HG03135 (cell line): Measurements from ENCODE around the gene SLBP.
"Not testable (repeated sequence)": the region's sequence is repeated elsewhere in the genome, so short reads cannot be mapped to it uniquely, and the experiment has no call there.

Experiments used
- ATAC-seq: cut with Tn5 transposase; IDR thresholded peaks from one replicate; pipeline ENCODE4 v1.9.1; 2021; ENCODE audit warnings: mild to moderate bottlenecking, moderate library complexity; ENCODE audit not compliant: unreplicated experiment

The SLBP gene

DNA sequence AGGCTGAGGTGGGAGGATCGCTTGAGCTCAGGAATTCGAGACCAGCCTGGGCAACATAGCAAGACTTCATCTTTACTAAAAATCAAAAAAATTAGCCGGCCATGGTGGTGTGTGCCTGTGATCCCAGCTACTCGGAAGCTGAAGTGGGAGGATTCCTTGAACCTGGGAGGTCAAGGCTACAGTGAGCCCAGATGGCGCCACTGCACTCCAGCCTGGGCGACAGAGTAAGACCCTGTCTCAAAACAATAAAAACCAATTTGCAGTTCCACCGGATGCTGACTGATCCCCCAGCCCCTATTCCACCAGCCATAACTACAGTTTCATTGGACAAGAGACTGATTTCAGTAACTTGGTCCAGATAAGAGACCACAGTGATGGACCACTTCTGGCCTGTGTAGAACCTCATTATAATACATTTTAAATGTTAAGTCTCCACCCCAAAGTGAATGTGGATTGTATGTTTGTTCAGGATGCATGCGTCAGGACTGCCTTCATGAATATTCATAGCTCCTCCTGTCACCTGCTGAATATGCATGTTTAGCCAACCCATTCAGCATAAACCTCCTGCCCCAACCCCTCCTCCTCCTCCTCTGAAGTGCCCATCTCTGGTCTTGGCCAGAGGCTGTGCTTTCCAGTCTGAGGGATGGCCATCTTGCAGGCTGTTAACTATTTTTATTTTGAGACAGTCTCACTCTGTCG is 2.3 kb upstream of the SLBP start:
- no peak for ATAC-seq

DNA sequence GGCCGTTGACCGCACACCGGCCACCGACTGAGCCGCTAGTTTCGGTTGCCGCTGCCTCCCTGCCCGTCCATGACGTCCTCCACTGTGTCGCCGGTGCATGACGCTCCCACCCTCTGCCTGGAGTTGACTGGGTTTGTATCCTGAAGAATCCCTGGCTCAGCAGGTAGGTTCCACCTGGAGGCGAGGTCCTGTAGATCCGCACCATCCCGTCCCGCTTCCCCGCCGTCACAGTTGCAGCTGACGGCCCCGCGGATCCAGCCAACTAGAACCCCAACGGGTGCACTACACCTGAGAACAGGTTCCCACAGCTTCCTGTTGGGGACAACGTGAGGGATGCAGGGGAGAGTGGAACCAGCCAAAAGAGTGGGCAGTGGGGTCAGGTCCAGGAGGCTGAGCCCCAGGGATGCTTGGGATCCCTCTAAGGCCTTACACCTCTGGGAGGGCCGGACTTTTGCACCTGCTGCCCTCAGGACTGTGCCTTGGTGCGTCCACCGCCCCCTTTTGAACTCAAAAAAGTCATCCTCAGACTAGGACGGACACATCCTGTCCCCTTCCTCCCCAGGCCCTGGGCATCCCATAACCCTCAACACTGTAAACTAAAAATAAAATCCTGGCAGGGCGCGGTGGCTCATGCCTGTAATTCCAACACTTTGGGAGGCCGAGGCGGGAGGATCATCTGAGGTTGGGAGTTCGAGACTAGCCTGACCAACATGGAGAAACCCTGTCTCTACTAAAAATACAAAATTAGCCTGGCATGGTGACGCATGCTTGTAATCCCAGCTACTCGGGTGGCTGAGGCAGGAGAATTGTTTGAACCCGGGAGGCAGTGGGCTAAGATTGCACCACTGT is 1.1 kb upstream of the SLBP start:
- no peak for ATAC-seq

DNA sequence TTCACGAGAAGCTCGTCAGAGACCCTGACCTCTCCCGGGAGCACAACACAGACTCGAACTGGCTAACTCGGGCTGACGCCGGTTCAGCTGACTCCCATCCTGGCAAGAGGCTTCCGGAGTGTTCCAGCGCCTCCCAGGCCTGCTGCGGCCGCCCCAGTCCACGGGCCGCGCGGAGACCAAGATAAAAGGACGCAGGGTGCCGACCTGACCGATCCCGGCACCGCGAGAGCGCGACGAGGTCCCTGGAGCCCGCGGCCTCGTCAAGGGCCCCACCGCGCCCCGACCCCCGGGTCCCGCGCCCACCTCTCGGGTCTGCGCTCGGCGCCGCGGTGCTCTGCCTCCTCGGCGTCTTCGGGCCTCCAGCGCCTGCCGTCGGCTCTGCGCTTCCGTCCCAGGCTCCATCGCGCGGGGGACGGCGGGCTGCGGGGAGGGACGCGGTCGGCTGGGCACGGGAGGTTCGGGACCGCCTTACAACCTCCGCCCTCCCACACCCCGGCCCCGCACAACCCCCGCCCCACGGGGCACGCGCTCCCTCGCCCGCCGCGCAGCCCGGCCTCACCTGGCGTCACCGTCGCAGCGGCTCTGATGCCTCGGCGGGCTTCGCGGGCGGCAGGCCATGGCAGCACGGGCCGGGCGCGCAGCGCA is 426 bp downstream of the SLBP start:
- ATAC-seq: peak; percentile 14

DNA sequence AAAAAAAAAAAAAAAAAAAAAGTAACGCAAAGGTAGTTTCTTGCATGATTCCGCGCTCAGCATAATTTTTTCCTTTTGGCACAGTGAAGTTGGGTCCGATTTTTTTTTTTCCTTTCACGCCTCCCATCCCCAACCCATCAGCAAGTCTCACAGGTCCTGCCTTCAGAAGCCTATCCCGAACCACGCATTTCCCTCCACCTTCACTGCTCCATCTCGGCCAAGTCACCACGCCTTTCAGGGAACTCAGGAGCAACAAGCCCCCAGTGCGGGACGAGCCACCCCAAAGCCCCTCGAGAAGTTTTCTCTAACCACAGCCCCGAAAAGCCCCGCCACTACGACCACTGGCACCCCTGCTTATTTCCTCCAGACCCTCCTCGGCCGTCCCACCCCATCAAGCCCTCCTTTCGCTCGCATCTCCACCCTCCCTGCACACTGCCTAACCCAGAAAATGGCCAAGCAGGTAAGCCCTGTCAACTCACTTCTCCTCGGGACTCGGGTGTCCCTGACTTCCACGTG is 1.0 kb downstream of the SLBP start:
- ATAC-seq: no peak

DNA sequence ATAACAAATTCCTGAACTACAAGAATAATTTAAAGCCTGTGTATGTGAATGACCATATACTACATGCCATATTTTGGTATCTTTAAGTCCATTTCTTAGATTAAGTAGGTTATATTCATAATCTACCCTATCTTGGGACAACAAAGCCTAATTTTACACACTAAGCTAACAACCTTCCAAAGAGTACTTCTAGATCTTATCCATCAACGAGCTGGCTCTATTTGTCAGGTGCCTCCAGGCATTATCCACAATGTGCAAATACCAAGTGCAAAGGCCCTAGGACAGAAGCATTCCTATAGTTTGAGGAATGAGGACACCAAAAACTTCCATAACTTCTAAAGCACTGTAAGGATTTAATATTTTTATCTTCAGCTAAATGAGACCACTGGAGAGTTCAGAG is 3.5 kb downstream of the SLBP start:
- ATAC-seq: no peak

DNA sequence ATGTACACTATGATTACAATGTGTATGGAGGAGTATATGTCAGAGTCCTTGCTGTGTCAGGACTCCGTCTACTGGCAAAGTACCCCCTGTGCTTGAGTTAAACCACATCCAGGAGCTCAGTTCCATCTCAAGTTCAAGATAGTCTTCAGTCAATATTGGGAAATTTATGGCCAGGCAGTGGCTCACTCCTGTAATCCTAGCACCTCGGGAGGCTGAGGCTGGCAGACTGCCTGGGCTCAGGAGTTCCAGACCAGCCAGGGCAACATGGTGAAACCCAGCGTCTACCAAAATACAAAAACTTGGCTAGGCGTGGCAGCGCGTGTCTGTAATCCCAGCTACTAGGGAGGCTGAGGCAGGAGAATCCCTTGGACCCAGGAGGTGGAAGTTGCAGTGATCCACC is 5.8 kb downstream of the SLBP start:
- no peak for ATAC-seq

DNA sequence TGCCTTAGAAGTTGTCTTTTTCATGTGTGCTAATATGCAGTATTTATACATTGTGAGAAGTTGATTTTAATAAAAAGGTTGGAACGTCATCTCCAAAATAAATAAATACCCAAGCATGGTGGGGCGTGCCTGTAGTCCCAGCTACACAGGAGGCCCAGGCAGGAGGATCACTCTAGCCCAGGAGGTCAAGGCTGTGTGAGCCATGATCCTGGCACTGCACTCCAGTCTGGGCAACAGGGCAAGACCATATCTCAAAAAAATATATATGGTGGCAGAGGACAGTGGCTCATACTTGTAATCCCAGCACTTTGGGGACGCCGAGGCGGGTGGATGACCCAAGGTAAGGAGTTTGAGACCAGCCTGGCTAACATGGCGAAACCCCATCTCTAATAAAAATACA is 6.4 kb downstream of the SLBP start:
- ATAC-seq: no peak

DNA sequence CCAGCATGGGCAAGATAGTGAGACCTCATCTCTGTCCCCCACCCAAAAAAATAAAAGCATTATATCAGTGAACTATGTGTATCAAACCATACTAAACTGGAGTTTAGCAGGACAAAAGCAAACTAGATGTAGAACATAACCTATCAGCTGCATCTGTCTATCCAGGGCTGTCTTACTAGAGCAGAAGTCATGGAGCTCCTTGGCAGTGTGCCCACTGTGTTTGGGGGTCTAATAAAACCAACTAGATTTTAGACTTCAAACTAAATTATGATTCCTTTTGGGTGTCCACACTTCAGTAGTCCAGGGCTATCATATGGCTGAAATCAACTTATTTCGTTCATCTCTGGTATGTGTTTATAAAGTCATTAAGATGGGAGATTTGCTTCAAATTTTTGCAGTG is 8.3 kb downstream of the SLBP start:
- no peak for ATAC-seq

DNA sequence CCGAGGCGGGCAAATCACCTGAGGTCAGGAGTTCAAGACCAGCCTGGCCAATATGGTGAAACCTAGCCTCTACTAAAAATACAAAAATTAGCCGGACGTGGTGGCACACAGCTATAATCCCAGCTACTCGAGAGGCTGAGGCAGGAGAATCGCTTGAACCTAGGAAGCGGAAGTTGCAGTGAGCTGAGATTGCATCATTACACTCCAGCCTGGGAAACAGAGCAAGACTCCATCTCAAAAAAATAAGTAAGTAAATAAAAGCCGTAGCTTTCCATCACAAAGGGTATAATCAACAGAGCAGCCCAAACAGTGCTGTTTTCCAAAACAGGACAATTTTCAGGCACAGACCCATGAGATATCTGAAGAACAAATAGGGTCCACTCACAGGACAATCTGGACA is 10.4 kb downstream of the SLBP start:
- ATAC-seq: not testable (repeated sequence)

DNA sequence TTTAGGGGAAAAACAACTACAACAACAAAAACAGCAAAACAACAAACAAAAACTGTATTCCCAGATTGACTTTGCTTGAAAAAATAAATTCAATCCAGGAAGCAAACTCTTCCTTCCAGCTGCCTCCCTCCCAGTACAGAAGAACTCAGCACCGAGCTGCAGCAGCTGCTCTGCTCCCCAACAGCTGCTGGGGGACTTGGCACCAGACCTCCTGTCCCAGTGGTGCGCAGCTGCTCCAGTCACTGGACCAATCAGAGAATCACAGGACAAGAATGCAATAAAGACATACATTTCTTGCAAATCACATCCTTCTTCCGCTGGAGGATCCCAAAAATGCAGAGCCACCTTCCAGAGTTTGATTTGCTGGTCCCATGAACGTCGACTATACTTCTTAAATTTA is 16.2 kb downstream of the SLBP start:
- ATAC-seq: no peak

DNA sequence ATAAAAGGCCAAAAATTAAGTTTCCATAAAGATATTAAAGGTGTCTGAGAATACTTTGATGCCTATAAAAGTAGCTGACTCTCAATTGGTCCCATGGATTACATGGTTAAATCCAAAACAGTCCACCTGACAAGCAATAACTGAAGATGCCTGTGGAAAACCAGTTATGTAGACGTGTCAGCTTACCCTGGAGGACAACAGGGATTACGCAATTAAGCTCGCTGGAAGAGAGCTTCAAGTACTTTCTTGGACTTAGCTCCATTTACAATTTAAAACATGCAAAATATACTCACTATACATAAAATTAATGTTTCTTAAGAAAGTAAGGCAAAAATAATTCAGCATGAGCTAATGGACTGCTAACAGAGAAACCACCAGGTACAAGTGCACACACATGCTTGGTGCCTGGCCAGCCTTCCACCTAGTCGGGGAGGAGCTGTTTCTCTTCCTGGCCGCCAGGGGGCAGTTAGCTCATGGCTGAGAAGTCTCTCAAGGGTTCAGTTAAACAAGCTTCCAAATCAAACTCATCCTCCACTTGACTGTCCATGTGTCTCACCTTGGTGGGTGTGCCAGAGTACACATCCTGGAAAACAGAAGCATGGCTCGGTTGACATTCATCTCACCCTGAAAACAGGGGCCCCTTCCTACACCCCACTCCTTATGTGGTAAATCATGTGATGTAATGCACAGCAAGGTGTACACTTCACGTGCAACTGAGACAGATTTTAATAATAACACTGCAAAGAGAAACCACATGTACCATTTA is 18.8 kb downstream of the SLBP start:
- ATAC-seq: peak; percentile 60

DNA sequence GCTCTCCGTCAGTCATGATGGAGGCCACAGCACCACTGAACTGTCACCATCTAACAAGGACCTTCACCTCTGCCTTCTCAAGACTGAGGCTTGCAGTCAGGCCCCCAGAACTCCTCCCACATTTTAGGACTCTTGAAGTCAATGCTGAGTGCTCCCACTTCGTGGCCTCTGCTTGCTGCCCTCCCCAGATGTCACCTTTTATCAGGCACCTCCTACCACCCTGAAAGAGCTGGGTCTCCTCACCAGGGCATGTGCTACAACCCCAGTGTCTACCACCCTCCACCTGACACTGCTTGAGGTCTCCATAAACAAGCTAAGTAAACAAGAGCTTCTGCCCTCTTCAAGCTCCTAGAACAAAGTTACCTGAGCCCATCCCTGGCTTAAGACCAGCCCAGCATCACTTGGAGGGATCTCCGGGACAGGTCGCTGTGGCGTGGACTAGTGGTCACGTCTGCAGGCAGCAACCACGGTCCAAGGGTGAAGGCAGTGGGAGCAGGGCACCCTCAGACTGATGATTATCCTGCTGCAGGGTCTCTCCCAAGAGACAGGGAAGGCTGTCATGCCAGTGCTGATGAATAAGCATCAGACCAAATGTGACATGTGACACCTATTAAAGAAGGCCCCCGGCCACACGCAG is 20.3 kb downstream of the SLBP start:
- ATAC-seq: no peak

DNA sequence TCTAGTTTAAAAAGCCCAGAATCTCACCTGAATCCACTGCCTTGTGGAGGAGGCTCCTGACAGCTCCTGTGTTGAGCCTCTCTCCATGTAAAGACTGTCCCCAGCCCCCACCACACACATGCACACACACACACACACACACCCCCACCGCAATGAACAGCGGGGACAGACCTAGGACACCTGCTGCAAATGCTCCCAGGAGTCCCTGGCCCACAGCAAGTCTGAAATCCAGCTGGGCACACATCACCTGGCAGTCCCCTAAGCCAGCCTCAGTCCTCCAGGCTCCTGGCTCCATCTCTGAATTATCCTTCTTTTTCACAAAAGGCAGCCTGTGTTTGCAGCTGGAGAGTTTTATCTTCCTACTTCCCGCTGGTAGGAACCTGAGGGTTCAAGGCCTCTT is 21.4 kb downstream of the SLBP start:
- ATAC-seq: no peak

DNA sequence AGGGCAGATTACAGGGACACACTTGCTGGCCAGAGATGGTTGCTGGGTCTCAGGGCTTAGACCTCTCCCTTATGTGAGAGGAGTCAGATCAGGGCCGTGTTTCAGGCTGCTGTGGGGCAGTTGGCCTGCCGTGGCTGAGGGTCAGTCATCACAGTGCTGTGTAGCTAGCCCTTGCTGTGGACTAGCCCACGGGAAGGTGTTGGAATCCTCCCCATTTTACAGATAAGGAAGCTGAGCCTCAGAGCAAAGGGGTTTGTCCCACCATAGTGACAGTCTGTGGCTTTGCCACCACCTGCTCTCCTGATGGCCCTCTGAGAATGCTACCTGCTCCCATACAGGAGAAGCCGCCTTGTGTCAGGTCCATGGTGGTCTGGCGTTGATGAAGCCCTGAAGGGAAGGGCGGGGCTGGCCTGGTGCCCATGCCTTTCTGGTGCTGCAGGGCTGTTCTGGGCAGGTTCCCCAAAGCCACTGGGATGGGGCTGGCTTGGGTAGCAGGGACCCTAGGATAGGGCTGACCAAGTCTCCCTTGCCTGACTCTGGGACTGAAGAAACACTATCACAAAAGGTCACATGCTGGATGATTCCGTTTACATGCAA is 25.6 kb downstream of the SLBP start:
- no peak for ATAC-seq

DNA sequence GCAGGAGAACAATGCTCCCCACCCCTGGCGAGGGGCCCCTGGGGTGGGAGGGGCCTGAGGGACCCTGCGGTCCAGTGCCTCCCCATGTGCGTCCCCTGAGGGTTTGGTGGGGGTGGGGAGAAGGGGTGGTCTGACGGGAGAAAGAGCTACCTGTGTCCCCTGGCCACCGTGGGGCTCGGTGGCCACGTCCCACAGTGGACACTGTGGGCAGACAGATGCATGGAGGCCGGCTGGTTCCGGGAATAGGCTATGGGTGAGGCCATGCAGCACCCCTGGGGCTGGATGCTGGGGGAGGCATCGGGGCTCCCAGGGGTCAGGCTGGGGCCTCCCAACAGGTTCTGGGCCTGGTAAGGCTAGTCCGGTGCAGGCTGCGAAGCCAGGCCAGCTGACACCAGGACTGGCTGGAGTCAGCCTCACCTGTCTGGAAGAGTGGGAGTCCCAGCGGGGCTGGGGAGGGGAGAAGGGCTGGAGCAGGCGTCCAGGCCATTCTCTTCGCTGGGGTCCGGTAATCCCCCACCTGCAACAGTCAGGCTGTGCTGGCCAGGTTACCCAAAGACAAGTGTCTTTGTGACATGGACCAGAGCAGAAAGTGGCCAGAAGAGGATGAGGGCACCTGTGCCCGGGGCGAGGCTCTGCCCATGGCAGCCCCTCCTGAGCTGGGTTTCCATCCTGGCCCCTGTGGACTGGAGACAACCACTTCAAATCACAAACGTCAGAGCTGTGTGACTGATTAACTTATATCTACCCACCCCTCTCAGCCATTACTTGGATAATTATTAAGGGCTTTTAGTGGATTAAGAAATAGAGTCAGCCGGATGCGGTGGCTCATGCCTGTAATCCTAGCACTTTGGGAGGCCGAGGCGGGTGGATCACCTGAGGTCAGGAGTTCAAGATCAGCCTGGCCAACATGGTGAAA is 26.6 kb downstream of the SLBP start:
- ATAC-seq: no peak

DNA sequence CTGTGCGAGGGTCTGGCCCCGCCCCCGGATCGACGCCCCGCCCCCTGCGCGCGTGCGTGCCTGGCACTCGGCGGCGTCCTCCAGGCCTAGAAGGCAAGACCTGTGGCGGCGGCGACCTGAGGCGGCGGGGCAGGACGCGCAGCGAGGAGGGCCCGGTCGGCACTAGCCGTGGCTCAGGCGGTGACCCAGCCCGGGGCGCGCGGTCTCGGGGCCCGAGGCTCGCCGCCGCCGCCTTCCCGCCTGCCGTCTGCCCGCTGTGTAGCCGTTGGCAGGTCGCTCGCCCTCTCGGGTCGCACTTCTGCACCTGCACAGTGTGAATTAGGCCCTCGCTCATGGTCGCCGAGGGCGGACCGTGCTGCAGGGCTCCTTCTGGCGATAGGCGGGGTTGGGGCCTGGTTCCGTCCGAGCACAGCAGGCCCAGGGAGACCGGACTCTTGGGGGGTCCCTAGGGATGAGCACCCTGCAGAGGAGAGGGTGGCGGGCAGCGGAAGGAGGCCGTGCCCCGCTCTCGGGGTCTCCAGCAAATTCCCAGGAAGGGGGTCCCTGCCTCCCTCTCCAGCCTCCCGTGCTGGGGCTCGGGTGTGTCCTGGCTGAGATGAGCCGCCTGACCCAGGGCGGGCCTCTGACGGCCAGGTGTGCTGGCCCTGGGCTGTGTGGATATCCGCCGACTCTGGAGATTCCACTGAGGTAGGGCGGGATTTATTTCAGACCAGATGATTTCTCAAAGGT is 27.4 kb downstream of the SLBP start:
- ATAC-seq: no peak

DNA sequence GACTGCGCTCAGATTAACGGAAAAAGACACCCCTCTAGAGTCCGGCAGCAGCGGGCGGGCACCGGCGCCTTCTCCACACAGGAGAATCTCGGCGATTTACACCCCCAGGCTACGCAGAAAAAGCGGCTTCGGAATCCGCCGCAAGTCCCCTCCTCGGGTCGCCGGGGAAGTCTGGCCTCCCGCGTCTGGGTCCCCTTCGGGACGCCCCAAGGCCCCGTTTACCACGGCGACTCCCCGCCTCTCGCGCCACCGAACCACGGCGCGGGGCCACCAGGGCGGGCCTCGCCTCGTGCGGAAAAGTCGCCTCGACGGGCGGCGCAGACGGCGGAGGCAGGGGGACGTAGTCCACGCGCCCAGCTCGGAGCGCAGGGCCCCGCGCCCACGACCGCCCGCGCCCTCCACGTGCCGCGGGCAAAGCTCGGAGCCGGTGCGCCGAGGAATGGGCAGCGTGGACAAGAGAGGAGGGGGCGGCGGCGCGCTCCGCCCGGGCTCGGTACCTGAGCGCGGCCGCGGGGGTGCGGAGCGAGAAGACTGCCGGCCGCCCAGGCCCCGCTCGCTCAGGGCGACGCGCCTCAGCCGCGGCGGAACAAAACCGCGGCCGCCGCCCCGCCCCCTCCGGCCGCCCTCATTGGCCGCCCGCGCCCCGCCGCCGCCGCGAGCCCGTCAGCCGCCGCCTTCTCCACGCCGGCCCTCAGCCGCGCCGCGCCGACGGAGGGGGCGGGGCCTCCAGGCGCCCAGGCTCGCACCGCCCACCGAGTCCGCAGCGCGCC is 28.2 kb downstream of the SLBP start, which contains the start of gene FAM53A:
FAM53A (minus strand) TSS at position 578 of the 770 bp plus-strand sequence. CDS start 15,572 bp downstream, outside the sequence.
- peak; percentile 92 for ATAC-seq
